Effector CD4-positive, alpha-beta T cell (primary cell): ENCODE results near the gene CALM3.

Source experiments
- DNase-seq: peaks from one replicate; pipeline ENCODE4 v3.0.0-alpha.2; 2020

CALM3 gene

DNA sequence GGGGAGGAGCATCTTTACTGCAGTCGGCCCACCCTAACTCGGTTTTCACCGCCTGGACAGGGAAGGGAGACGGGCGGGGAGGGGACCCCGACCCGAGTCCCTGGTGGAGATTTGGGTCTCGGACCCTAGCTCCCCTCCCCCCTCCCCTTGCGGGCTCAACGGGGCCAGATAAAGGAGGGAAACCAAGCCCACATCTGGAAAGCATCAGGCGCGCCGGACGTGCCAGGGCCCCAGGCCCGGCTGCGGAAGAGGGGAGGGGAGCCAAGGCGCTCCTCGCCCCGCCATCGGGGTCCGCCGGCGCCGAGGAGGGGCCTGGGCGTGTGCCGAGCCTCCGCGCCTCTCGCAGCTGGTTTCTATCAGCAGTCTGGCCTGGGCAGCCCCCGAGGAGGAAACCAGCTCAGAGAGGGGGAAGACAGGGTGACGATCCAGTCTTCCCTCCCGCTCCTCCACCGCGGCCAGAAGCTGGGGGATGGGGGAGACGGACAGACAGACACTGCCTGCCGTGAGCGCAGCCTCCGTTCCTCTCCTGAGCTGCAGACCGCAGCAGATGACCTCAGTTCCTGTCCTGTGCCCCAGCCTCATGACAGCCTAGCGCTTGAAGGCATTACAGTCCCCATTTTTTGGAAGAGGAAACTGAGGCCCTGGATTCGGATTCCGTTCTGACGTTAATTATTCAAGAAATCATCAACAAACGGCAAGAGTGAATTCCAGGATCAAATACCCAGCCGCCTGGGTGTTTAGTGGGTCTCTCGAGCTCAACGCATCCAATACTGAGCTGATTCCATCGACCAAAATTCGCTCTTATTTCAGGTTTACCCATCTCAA is 38.4 kb downstream of the CALM3 start:
- DNase-seq, result no peak

GRCh38 chr19:46640656-46641055 is 39.5 kb downstream of the CALM3 start:
- no peak for DNase-seq

DNA sequence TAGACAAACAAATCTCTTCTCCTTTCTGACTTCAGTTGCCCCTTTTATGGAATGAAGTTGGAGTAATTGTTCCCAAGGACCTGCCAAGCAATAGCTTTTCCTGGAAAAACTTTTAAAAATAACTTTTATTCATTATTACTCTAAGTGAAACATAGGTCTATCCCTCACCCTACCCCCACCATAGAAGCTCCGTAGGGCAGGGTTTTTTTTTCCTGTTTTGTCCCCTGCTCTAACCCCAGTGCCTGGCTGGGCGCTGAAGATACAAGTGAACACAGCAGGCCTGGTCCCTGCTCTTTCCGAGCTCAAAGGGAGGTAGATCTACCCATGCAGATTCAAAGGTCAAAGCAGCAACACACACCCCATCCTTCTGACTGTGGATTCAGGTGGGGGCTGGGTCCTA is 43.6 kb downstream of the CALM3 start:
- no peak for DNase-seq

DNA sequence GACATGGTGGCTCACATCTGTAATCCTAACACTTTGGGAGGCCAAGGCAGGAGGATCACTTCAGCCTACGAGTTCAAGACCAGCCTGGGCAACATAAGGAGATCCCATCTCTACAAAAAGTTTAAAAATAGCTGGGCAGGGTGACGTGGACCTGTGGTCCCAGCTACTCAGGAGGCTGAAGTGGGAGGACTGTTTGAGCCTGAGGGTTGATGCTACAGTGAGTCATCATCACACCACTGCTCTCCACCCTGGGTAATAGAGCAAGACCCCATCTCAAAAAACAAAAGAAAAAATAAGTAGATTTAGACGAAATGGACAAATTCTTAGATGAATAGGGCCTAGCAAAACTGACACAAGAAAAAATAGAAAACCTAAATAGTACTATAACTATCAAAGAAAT is 45.3 kb downstream of the CALM3 start:
- DNase-seq, result no peak

- DNase-seq, result no peak
Measured at GRCh38 chr19:46648060-46648960, 47.2 kb downstream of the CALM3 start.

DNA sequence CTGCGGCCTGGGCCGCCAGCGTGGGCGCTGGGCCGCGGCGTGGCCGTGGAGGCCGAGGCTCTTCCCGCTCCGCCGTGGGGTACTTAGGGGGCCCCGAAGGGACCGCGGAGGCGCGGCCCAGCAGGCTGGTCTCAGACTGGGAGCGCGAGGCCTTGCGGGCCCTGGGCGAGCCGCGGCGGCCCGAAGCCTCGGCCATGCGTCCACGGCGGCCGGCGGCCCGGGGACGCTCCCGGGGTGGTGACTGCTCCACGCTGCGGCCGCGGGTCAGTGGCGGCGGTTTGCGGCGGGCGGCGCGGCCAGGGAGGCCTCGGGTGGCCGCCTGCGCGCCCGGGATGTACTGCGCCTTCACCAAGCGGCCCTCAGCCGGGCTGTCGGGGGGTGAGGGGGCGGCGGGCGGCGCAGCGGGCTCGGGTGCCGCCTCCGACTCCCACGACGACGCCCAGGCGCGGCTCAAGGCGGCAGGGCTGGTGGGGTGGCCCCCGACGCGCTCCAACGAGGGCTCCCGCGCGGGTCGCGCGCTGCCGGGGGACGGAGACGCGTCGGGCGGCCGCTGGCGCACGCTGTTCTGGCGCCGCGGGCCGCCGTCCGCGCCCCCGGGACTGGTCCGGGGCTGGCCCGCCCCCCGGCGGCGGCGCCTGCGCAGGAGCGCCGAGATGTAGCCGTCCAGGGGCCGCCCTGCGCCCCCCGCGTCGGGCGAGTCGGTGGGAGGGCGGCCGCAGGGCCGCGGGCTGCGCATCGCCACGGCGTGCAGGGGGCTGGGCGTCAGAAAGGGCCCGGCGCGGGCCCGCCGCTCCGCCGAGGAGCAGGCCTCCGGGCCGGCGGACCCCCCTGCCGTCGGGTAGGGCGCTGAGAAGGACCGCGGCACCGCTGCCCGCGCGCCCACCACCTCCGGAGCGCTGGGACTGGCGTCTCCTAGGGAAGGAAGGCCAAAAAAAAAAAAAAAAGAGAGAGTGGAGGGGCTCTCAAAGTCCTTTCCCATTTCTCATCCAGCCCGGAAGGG is 48.1 kb downstream of the CALM3 start:
- no peak for DNase-seq

- no peak for DNase-seq
Measured at GRCh38 chr19:46650445-46650844, 49.3 kb downstream of the CALM3 start.

DNA sequence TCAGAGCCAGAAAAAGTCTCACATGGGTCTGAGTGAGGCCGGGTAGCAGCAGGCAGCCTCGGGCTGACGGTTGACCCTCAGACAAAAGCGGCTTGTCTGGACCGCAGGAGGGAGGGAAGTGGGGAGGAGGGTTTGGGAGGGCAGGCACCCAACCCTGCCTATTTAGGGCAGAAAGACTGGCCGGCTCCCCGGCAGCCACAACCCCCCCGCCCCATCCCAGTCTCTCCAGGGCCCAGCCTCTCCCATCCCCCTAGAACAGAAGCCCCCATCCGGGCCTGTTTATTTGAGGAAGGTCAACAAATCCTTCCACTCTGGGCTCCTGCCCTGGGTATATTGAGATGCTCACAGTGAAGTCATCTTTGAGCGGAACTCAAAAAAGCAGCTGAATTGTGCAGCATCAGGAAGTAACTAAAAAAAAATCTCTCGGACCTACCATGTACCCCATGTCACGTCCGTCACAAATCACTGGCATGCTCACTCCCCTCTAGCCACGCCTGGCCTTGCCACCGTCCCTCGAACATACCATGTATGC is 53.6 kb downstream of the CALM3 start:
- DNase-seq, result no peak

GRCh38 chr19:46656541-46656940 is 55.4 kb downstream of the CALM3 start:
- no peak for DNase-seq

GRCh38 chr19:46659151-46660007 is 58.2 kb downstream of the CALM3 start:
- no peak for DNase-seq

GRCh38 chr19:46660008-46660517 is 58.9 kb downstream of the CALM3 start:
- DNase-seq, result peak; percentile 5
